HUDEP-2 (cell line): ENCODE data around the gene PRSS38.
A peak's percentile ranks its signal among the peaks of the same experiment; 100 is the strongest.
"Not testable (repeated sequence)": the region's sequence is repeated elsewhere in the genome, so short reads cannot be mapped to it uniquely, and the experiment has no call there.

ENCODE experiments used
- DNase-seq, 76 experiments: peaks; one replicate each; lab custom pipeline; 2025; ENCODE audit not compliant: unreplicated experiment in 76 of 76; lab: John Stamatoyannopoulos, UW

PRSS38 gene

GRCh38 chr1:227838181-227838580, 22.7 kb downstream of the PRSS38 start:
- DNase-seq: no peak

DNA sequence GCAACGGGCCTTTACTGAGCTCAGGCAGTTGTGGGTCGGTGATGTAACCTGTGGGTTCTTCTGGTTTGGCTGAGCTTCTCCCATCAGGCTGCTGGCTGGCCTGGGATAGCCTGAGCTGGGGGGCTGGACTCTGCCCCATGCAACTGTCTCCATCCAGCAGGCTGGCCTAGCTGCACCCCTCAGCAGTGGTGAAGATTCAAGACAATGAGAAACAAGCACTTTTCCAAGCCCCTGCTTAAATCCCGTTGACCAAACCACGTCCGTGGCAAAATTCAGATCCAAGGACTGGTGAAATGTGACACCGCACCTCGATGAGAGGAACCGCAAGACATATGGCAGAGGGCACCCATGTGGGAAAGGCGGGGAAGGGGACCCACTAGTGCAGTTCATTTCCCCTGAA, 25.6 kb downstream of the PRSS38 start:
- DNase-seq: no peak

- peak in 1 of 76 experiments; percentile 5 for DNase-seq
Observed at GRCh38 chr1:227844320-227845146, 29.1 kb downstream of the PRSS38 start.

GRCh38 chr1:227845147-227845458, 29.6 kb downstream of the PRSS38 start:
- no peak for DNase-seq

- no peak for DNase-seq
Observed at GRCh38 chr1:227845519-227845918, 30.0 kb downstream of the PRSS38 start.

DNA sequence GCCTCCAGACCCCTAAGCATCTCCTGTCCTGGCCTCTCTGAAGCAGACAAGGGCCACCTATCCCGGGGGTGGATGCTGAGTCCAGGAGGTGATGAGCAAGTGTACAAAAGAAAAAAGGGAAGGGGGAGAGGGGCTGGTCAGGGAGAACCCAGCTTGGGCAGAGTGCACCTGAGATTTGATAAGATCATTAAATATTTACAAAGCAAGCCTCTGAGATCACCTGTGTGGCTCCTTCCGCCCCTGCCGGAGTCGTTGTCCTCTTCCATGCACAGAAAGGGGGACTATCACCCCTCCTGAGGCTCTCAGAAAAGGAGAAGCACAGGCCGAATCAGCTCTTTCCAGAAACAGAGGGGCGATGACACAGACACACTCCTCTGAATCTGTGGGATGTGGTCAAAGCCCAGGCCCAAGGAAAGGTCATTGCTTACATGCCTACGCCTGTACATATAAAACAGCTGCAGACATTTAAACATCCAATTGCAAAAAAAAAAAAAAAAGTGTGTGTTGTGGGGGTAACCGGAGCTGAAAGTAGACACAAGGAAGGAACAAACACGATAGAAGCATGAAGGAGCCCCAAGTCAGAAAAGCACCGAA, 30.9 kb downstream of the PRSS38 start:
- DNase-seq: no peak

DNA sequence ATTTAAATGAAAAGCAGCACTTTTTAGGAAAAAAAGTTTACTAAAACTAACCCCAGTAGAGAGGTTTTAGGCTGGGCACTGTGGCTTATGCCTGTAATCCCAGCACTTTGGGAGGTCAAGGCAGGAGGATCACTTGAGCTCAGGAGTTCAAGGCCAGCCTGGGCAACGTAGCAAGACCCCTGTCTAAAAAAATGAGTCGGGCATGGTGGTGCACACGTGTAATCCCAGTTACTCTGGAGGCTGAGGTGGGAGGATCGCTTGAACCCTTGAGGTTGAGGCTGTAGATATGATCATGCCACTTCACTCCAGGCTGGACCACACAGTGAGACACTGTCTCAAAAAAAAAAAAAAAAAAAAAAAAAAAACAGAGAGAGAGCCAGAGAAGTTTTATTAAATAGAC, 31.6 kb downstream of the PRSS38 start:
- not testable (repeated sequence) for DNase-seq

GRCh38 chr1:227848430-227848932, 33.0 kb downstream of the PRSS38 start:
- DNase-seq: no peak

- DNase-seq: no peak
Observed at GRCh38 chr1:227849251-227849650, 33.8 kb downstream of the PRSS38 start.

GRCh38 chr1:227854189-227854588, 38.7 kb downstream of the PRSS38 start:
- DNase-seq: no peak

DNA sequence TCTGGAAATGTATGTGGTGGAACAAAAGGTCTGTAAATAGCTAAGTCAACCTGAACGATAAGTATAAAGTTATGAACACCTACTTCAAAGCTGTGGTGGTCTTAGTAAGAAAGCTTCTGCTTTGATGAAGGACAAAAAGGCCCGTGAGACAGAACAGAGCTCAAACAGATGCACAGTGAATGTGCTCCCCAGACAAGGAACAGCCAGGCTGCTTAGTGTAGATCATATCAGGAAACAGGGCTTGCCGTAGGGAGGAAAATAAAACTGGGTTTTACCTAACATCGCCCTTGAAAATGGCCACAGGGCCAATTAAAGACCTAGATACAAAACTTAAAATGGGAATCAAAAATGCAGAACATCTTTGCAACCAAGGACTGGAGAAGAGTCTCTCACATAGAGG, 40.2 kb downstream of the PRSS38 start:
- no peak for DNase-seq

DNA sequence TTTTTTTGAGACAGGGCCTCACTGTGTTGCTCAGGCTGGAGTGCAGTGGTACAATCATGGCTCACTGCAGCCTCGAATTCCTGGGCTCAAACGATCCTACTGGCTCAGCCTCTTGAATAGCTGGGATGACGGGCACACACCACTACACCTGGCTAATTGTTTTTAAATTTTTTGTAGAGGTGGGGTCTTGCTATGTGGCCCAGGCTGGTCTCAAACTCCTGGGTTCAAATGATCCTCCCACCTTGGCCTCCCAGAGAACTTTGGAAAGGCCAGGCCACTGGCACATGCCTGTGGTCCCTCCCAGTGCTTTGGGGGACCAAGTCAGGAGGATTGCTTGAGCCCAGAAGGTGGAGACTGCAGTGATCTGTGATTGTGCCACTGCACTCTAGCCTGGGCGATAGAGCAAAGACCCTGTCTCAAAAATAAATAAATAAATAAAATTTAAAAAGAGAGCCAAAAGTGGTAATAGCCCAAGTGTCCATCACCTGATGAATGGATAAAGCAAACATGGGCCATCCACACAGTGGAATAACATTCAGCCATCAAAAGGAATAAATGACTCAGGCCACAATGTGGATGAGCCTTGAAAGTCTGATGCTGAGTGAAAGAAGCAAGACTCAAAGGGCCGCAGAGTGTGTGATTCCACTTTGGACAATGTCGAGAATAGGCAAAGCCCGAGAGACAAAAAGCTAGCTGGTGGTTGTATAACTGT, 40.8 kb downstream of the PRSS38 start:
- no peak for DNase-seq

DNA sequence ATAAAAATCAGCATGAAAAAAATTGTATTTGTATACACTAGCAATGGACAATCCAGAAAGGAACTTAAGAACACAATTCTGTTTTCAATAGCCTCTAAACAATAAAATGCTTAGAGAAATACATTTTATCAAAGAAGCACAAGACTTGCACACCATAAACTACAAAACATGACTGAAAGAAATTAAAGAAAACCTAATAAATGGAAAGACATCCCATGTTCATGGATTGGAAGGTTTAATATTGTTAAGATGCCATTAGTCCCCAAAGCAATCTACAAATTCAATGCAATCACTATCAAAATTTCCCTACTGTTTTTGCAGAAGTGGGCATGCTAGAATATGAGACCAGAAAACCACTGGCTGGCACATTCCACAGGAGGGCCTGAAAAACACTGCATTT, 49.4 kb downstream of the PRSS38 start:
- no peak for DNase-seq

- DNase-seq: no peak
Observed at GRCh38 chr1:227869279-227869842, 53.9 kb downstream of the PRSS38 start.

- DNase-seq: no peak
Observed at GRCh38 chr1:227869851-227870305, 54.4 kb downstream of the PRSS38 start.

- DNase-seq: no peak
Observed at GRCh38 chr1:227870366-227870765, 54.9 kb downstream of the PRSS38 start.

DNA sequence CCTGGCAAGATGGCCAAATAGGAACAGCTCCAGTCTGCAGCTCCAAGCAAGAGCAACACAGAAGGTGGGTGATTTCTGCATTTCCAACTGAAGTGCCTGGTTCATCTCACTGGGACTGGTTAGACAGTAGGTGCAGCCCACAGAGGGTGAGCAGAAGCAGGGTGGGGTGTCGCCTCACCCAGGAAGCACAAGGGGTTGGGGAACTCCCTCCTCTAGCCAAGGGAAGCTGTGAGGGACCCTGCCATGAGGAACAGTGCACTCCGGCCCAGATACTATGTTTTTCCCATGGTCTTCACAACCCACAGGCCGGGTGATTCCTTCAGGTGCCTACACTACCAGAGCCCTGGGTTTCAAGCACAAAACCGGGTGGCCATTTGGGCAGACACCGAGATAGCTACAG, 56.4 kb downstream of the PRSS38 start:
- DNase-seq: not testable (repeated sequence)

DNA sequence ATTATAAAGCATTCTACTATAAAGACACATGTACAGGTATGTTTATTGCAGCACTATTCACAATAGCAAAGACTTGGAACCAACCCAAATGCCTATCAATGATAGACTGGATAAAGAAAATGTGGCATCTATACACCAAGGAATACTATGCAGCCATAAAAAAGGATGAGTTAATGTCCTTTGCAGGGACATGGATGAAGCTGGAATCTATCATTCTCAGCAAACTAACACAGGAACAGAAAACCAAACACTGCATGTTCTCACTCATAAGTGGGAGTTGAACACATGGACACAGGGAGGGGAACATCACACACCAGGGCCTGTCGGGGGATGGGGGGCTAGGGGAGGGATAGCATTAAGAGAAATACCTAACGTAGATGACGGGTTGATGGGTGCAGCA, 62.3 kb downstream of the PRSS38 start:
- DNase-seq: not testable (repeated sequence)

GRCh38 chr1:227880342-227880924, 65.0 kb downstream of the PRSS38 start:
- DNase-seq: no peak

DNA sequence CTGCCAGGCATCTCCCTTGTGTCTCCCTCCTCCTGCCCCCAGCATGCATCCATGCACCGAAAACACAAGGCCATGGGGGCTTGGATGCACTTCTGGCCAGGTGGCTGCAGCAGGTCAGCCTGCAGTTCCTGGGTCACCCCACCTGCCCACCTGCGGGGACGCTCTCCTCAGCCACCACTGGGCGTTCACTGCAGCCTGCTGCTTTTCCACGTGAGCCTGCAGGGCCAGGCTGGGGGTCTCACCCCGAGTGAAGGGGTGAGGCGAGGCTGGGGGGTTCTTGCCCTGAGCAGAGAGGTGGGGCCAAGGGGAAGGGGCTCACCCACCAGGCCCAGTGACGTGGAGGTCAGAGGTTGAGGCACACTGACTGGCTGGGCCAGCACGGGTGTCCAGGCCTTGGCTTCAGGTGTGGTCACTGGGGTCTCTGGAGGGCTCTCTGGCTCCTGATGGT, 67.6 kb downstream of the PRSS38 start:
- DNase-seq: no peak
